ENCODE results near the gene MTHFD2L. TPM values are rescaled to one million over a fixed set of nuclear protein-coding genes. Genes with fewer than 3 reads are reported as not detected.

Gene MTHFD2L
- total and polyA plus RNA-seq, 2 of the 8 experiments (the other 6 are each of a cell fraction or from before 2014, with no cell fraction given) = 5.4 to 15.0 TPM

GRCh38 chr4:74297539-74297938 is 139.6 kb downstream of the MTHFD2L start:
- no peaks in the 10 kb centered on the region for H3K79me1 ChIP-seq (ENCODE audit: low read depth, low read length)
- 95% methylated on average over 1 of the region's 1 CpG; no CpG with 5 or more reads in 1 of the 2 experiments for WGBS, 2 experiments (ENCODE audit: extremely low coverage in 1 of 2, insufficient coverage in 1 of 2, insufficient read length in 1 of 2, insufficient replicate concordance in 2 of 2, low coverage in 1 of 2, low lambda C conversion rate in 2 of 2, missing lambda C conversion rate in 1 of 2)
- no peaks in the 10 kb centered on the region for H3K36me3 ChIP-seq (ENCODE audit: control insufficient read depth in 2 of 4, insufficient read depth in 4 of 4, low read length in 3 of 4)
- no peaks in the 10 kb centered on the region for H4K20me1 ChIP-seq (replicated peaks in 1 of 2; ENCODE audit: control insufficient read depth in 1 of 2, insufficient read depth in 2 of 2, low read length in 2 of 2)
- no peak overlapping the region for H3K4me2 ChIP-seq (ENCODE audit: insufficient read depth in 1 of 2, low read depth in 2 of 2, low read length in 2 of 2)
- H3K4ac ChIP-seq (replicated peaks; ENCODE audit: insufficient read length, low read depth, low read length) = no peak overlapping the region
- no peak overlapping the region for H2BK5ac ChIP-seq (ENCODE audit: low read depth, low read length)
- H3K4me1 ChIP-seq (replicated peaks in 1 of 4; ENCODE audit: control insufficient read depth in 3 of 4, insufficient read depth in 4 of 4, low read length in 3 of 4) = no peaks in the 10 kb centered on the region
- no peak overlapping the region for H2AK5ac ChIP-seq (ENCODE audit: low read depth, low read length)
- no peak overlapping the region for H2BK15ac ChIP-seq (ENCODE audit: low read length)
- H3K9me3 ChIP-seq (ENCODE audit: insufficient read depth in 2 of 2, low read depth in 1 of 2, low read length in 1 of 2) = no peaks in the 10 kb centered on the region
- H3K56ac ChIP-seq (replicated peaks; ENCODE audit: insufficient read length, low read depth, low read length) = no peak overlapping the region
- no peak overlapping the region for H4K8ac ChIP-seq (ENCODE audit: extremely low read depth, insufficient read depth, low read length)
- H4K91ac ChIP-seq (replicated peaks; ENCODE audit: insufficient read length, low read length) = no peak overlapping the region
- no peaks in the 10 kb centered on the region for H3K27me3 ChIP-seq (replicated peaks in 1 of 4; ENCODE audit: control insufficient read depth in 3 of 4, extremely low read depth in 1 of 4, insufficient read depth in 3 of 4, low read length in 3 of 4)
- H3K23ac ChIP-seq (ENCODE audit: insufficient read length) = no peak overlapping the region
- no peak overlapping the region for H2BK120ac ChIP-seq (replicated peaks; ENCODE audit: low read depth, low read length)
- no peak overlapping the region for H2AFZ ChIP-seq (ENCODE audit: low read length)
- no peak overlapping the region for H3K18ac ChIP-seq (ENCODE audit: extremely low read depth, low read length)
- H3K14ac ChIP-seq (ENCODE audit: insufficient read length) = no peak overlapping the region
- FAIRE-seq (no peak), DNase-seq (ENCODE audit: low read depth in 1 of 2, low spot score in 2 of 2) (no peak)
- TF ChIP-seq SIN3A (conservative IDR thresholded peaks at IDR 0.05 in 1 of 2, IDR thresholded peaks at IDR 0.05 in 1 of 2; ENCODE audit: low read depth in 1 of 2, low read length in 2 of 2) (no peak), YY1 (IDR thresholded peaks at IDR 0.05; ENCODE audit: low read depth, low read length) (no peak), CEBPB (IDR thresholded peaks at IDR 0.05; ENCODE audit: low read depth, low read length) (no peak), MAFK (IDR thresholded peaks at IDR 0.05; ENCODE audit: low read depth, low read length) (no peak), KDM4A (IDR thresholded peaks at IDR 0.05; ENCODE audit: low read depth, low read length, severe bottlenecking) (no peak), TAF7 (optimal IDR thresholded peaks at IDR 0.05; ENCODE audit: borderline replicate concordance, low read depth, low read length) (no peak), POLR2AphosphoS5 (IDR thresholded peaks at IDR 0.05; ENCODE audit: low read depth, low read length) (no peak), CREB1 (IDR thresholded peaks at IDR 0.05) (no peak), SAP30 (IDR thresholded peaks at IDR 0.05; ENCODE audit: insufficient read depth, insufficient replicate concordance, low read length) (no peak), JUND (IDR thresholded peaks at IDR 0.05; ENCODE audit: low read length) (no peak), TAF1 (IDR thresholded peaks at IDR 0.05; ENCODE audit: low read depth, low read length) (no peak)
- H3K27ac ChIP-seq (ENCODE audit: low read depth, low read length) = no peak overlapping the region
- H3K23me2 ChIP-seq (ENCODE audit: low read depth, low read length) = no peaks in the 10 kb centered on the region
- H2BK20ac ChIP-seq (ENCODE audit: low read length) = no peak overlapping the region
- ChIA-PET CTCF (ENCODE audit: partially characterized antibody) (interaction anchor here (0.8 to 2.1 kb wide), 4 partner anchors 9 to 379 kb away, joined by 3 to 4 read pairs (median 4); no protein-coding TSS in a partner anchor), POLR2A (ENCODE audit: partially characterized antibody) (no interaction called here)
- no peak overlapping the region for H3K9ac ChIP-seq (replicated peaks in 1 of 4; ENCODE audit: extremely low read depth in 1 of 4, low read depth in 3 of 4, low read length in 3 of 4)
- H4K5ac ChIP-seq (ENCODE audit: insufficient read length, low read depth, low read length) = no peak overlapping the region
- H2BK12ac ChIP-seq (ENCODE audit: low read depth, low read length) = no peak overlapping the region
- no peaks in the 10 kb centered on the region for H3K79me2 ChIP-seq (ENCODE audit: control insufficient read depth in 1 of 2, insufficient read depth in 2 of 2, low read length in 2 of 2)
- H3K4me3 ChIP-seq (ENCODE audit: extremely low read depth in 1 of 4, insufficient read depth in 2 of 4, low read depth in 3 of 4, low read length in 4 of 4) = no peak overlapping the region

Measured in H1 (cell line).